ENCODE data around the gene PRR29.

GRCh38 chr17:63998050-63998720 is at the start of gene PRR29:
- TF ChIP-seq POLR2AphosphoS5 (IDR thresholded peaks at IDR 0.05; ENCODE audit: low read depth, low read length): no peak
- TF ChIP-seq SMC3 (IDR thresholded peaks at IDR 0.05; ENCODE audit: low read depth, low read length): no peak
- TF ChIP-seq CTCF (IDR thresholded peaks at IDR 0.05): no peak
- no peak for TF ChIP-seq RAD21 (IDR thresholded peaks at IDR 0.05; ENCODE audit: low read length)
- peak; percentile 93 for TF ChIP-seq NRF1 (IDR thresholded peaks at IDR 0.05; ENCODE audit: low read depth, low read length)
- no peak for TF ChIP-seq RFX5 (IDR thresholded peaks at IDR 0.05; ENCODE audit: low read length)

All from SK-N-SH (cell line).